B cell (primary cell): ENCODE measurements around the gene ABCC1. TPM values are rescaled to one million over a fixed set of nuclear protein-coding genes. Genes with fewer than 3 reads are reported as not detected.

Experiments used
- ATAC-seq: fragments of 200-7000 bp; cut with Tn5 transposase; one replicate; pipeline ENCODE4 v1.10.0; 2021; ENCODE audit warnings: low read depth, mild to moderate bottlenecking, moderate number of reproducible peaks, moderate library complexity
- CTCF ChIA-PET: fragments of 350-600 bp; sonication (Branson Sonifier 250); formaldehyde crosslinking; loops from one replicate; lab custom pipeline; 2021; ENCODE audit warnings: antibody characterized with exemption, inconsistent platforms; lab: Charles Lee
- POLR2A ChIA-PET: fragments of 350-600 bp; sonication (Branson Sonifier 250); formaldehyde crosslinking; loops from one replicate; lab custom pipeline; 2021; ENCODE audit warnings: antibody characterized with exemption; lab: Charles Lee
- DNase-seq: peaks from one replicate; pipeline ENCODE4 v3.0.0; 2013
- H2AFZ ChIP-seq: 2 replicates; pipeline ENCODE4 v1.6.1; 2012; ENCODE audit warnings: mild to moderate bottlenecking, low read depth, low read length; ENCODE audit not compliant: insufficient read depth, poor library complexity, severe bottlenecking
- H3K27ac ChIP-seq, 2 donors: 1 replicate in 1 of 2; 2 replicates in 1 of 2; pipeline ENCODE4 v1.5.1; 2012 to 2013; ENCODE audit warnings: low read length in 2 of 2, mild to moderate bottlenecking in 2 of 2, moderate library complexity in 1 of 2
- H3K27me3 ChIP-seq, 4 experiments: fragments of 200-600 bp in 1 of 4; sonication (generic) in 1 of 4; replicated peaks in 1 of 4; 1 replicate in 2 of 4; 2 replicates in 2 of 4; pipeline versions ENCODE4 v1.6.1 to v1.7.0; 2013 to 2016; ENCODE audit warnings: low read length in 3 of 4, mild to moderate bottlenecking in 2 of 4, mixed read lengths in 1 of 4, moderate library complexity in 1 of 4; ENCODE audit not compliant: insufficient read depth in 4 of 4, control insufficient read depth in 3 of 4; ENCODE audit errors: control extremely low read depth in 1 of 4
- H3K36me3 ChIP-seq, 2 experiments: replicated peaks in 1 of 2; 1 replicate in 1 of 2; 2 replicates in 1 of 2; pipeline versions ENCODE4 v1.6.1 to v1.7.1; 2013; ENCODE audit warnings: low read length in 1 of 2; ENCODE audit not compliant: insufficient read depth in 2 of 2, control insufficient read depth in 1 of 2; ENCODE audit errors: control extremely low read depth in 1 of 2, extremely low read depth in 1 of 2
- H3K4me1 ChIP-seq, 2 donors: fragments of 200-600 bp in 1 of 2; sonication (generic) in 1 of 2; 1 replicate in 1 of 2; 2 replicates in 1 of 2; pipeline versions ENCODE4 v1.5.1 to v1.6.1; 2013 to 2017; ENCODE audit warnings: low read length in 2 of 2; ENCODE audit not compliant: control insufficient read depth in 2 of 2, insufficient read depth in 2 of 2
- H3K4me2 ChIP-seq: replicated peaks from 2 replicates; pipeline ENCODE3; 2012; ENCODE audit warnings: mild to moderate bottlenecking, low read depth, low read length; ENCODE audit not compliant: poor library complexity, severe bottlenecking
- H3K4me3 ChIP-seq, 5 experiments: fragments of 200-600 bp in 1 of 5; sonication (generic) in 1 of 5; 1 replicate in 3 of 5; 2 replicates in 2 of 5; pipeline versions ENCODE4 v1.5.1 to v1.7.0; 2011 to 2016; ENCODE audit warnings: low read length in 4 of 5, mild to moderate bottlenecking in 4 of 5, low read depth in 2 of 5, control low read depth in 1 of 5, moderate library complexity in 1 of 5; ENCODE audit not compliant: insufficient read depth in 1 of 5; ENCODE audit errors: control extremely low read depth in 1 of 5, extremely low read depth in 1 of 5
- H3K79me2 ChIP-seq: fragments of 200-600 bp; sonication (generic); one replicate; pipeline ENCODE4 v1.6.0; 2016; ENCODE audit warnings: low read length; ENCODE audit not compliant: control insufficient read depth, insufficient read depth
- H3K9ac ChIP-seq: fragments of 200-600 bp; sonication (generic); 2 replicates; pipeline ENCODE4 v1.6.1; 2017; ENCODE audit warnings: mild to moderate bottlenecking, low read length, moderate library complexity
- H3K9me3 ChIP-seq, 3 donors: one replicate each; pipeline versions ENCODE4 v1.6.1 to v1.7.1; 2013; ENCODE audit warnings: low read length in 2 of 3; ENCODE audit not compliant: control insufficient read depth in 2 of 3, insufficient read depth in 1 of 3; ENCODE audit errors: control extremely low read depth in 1 of 3
- H4K20me1 ChIP-seq: 2 replicates; pipeline ENCODE4 v1.6.0; 2012; ENCODE audit warnings: mild to moderate bottlenecking, low read length; ENCODE audit not compliant: insufficient read depth, control insufficient read depth, poor library complexity, severe bottlenecking
- H3K27ac Mint-ChIP-seq: one replicate; pipeline ENCODE4 v1.8.0; 2021; ENCODE audit warnings: mixed read lengths
- H3K27me3 Mint-ChIP-seq: one replicate; pipeline ENCODE4 v1.8.0; 2021; ENCODE audit warnings: mixed read lengths
- H3K4me1 Mint-ChIP-seq: one replicate; pipeline ENCODE4 v1.8.0; 2021; ENCODE audit warnings: mixed read lengths
- H3K4me3 Mint-ChIP-seq: one replicate; pipeline ENCODE4 v1.8.0; 2021; ENCODE audit warnings: mixed read lengths
- H3K9me3 Mint-ChIP-seq: one replicate; pipeline ENCODE4 v1.8.0; 2022; ENCODE audit warnings: mixed read lengths; ENCODE audit not compliant: insufficient read depth
- EZH2 ChIP-seq: IDR thresholded peaks from 2 replicates; pipeline ENCODE4 v1.6.1; 2012; ENCODE audit warnings: borderline replicate concordance, low read depth, mild to moderate bottlenecking, moderate library complexity, low read length; ENCODE audit not compliant: insufficient read depth, poor library complexity, severe bottlenecking
- WGBS: methylation state at CpG from one replicate; pipeline ENCODE4 v1.1.5; 2013; ENCODE audit warnings: missing lambda C conversion rate; ENCODE audit not compliant: insufficient coverage; 5-methylcytosine and 5-hydroxymethylcytosine counted together
- intact Hi-C: fragments of 100-400 bp; cut with micrococcal nuclease; formaldehyde crosslinking; loops from one replicate; pipeline ENCODE4 v1.10.0; 2022
- polyA plus RNA-seq: library from polyadenylated mRNA; depleted of rRNA; stranded (reverse); fragments of >200 nt; gene quantifications from 2 replicates; pipeline ENCODE4 v1.2.3, GENCODE V29; 2012
- total RNA-seq, 2 donors: library from RNA; stranded (reverse); fragments of 120-200 nt in 1 of 2; gene quantifications; 1 replicate in 1 of 2; 2 replicates in 1 of 2; pipeline versions ENCODE4 v1.2.3 to v1.2.4, GENCODE V29; 2013 to 2022
- TF ChIP-seq, protein P1 (sequence below): fragments of 200-600 bp; IDR thresholded peaks from one replicate; pipeline ENCODE4 v1.8.0; 2022; ENCODE audit warnings: antibody characterized with exemption, mild to moderate bottlenecking

The ABCC1 gene
- total and polyA plus RNA-seq, 2 donors (not counting 1 experiment from before 2014, with no cell fraction given): 21.8 to 73.0 TPM

- Histone ChIP-seq H3K27me3 (no peaks in the 10 kb centered on the region), H3K27ac (no peak overlapping the region), H3K4me2 (no peak overlapping the region), H3K9me3 (peaks cover 0 to 4% (median 0%) of the 10 kb centered on the region in 3 donors), H3K9ac (no peak overlapping the region), H3K4me3 (no peak overlapping the region), H3K4me1 (no peaks in the 10 kb centered on the region), H2AFZ (no peak overlapping the region), H3K36me3 (peaks cover 0 to 9% of the 10 kb centered on the region in 2 experiments), H3K79me2 (no peaks in the 10 kb centered on the region), H4K20me1 (no peaks in the 10 kb centered on the region)
- DNase-seq (no peak), ATAC-seq (no peak)
- 98% methylated on average over 10 of the region's 10 CpGs for WGBS
- TF ChIP-seq, protein P1, sequence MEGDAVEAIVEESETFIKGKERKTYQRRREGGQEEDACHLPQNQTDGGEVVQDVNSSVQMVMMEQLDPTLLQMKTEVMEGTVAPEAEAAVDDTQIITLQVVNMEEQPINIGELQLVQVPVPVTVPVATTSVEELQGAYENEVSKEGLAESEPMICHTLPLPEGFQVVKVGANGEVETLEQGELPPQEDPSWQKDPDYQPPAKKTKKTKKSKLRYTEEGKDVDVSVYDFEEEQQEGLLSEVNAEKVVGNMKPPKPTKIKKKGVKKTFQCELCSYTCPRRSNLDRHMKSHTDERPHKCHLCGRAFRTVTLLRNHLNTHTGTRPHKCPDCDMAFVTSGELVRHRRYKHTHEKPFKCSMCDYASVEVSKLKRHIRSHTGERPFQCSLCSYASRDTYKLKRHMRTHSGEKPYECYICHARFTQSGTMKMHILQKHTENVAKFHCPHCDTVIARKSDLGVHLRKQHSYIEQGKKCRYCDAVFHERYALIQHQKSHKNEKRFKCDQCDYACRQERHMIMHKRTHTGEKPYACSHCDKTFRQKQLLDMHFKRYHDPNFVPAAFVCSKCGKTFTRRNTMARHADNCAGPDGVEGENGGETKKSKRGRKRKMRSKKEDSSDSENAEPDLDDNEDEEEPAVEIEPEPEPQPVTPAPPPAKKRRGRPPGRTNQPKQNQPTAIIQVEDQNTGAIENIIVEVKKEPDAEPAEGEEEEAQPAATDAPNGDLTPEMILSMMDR: no peak
- no peak for TF ChIP-seq EZH2
- Mint-ChIP-seq H3K4me3 (no peak overlapping the region), H3K9me3 (no peaks in the 10 kb centered on the region), H3K4me1 (no peaks in the 10 kb centered on the region), H3K27ac (no peak overlapping the region), H3K27me3 (no peaks in the 10 kb centered on the region)
- CTCF ChIA-PET: no interaction called here
- POLR2A ChIA-PET: no interaction called here
- intact Hi-C loops: no loop called here
Observed at GRCh38 chr16:16149710-16150116, 200.3 kb downstream of the ABCC1 start.

GRCh38 chr16:16150117-16150877, 200.9 kb downstream of the ABCC1 start:
- no peak overlapping the region for H3K27ac ChIP-seq
- WGBS: 95% methylated on average over 26 of the region's 28 CpGs
- no peak for TF ChIP-seq EZH2
- TF ChIP-seq, protein P1: no peak
- ATAC-seq (no peak), DNase-seq (no peak)
- H3K9me3 Mint-ChIP-seq: no peaks in the 10 kb centered on the region
- peaks cover 0 to 5% of the 10 kb centered on the region in 2 experiments for H3K36me3 ChIP-seq
- no peak overlapping the region for H3K9ac ChIP-seq
- no peak overlapping the region for H2AFZ ChIP-seq
- peaks cover 0 to 6% (median 0%) of the 10 kb centered on the region in 3 donors for H3K9me3 ChIP-seq
- no peak overlapping the region for H3K4me2 ChIP-seq
- intact Hi-C loops: no loop called here
- H3K4me3 Mint-ChIP-seq: no peak overlapping the region
- no peaks in the 10 kb centered on the region for H3K79me2 ChIP-seq
- H3K4me3 ChIP-seq: no peak overlapping the region
- H4K20me1 ChIP-seq: no peaks in the 10 kb centered on the region
- no peaks in the 10 kb centered on the region for H3K4me1 ChIP-seq
- no peaks in the 10 kb centered on the region for H3K4me1 Mint-ChIP-seq
- H3K27me3 Mint-ChIP-seq: no peaks in the 10 kb centered on the region
- ChIA-PET CTCF (no interaction called here), POLR2A (no interaction called here)
- H3K27ac Mint-ChIP-seq: no peak overlapping the region
- H3K27me3 ChIP-seq: no peaks in the 10 kb centered on the region
